ENCODE data around the gene ADORA1. TPM values are rescaled to one million over a fixed set of nuclear protein-coding genes. Genes with fewer than 3 reads are reported as not detected.

The ADORA1 gene
- 10 to 100 TPM in 3 of 5 donors, 1 to 10 TPM in 2; 2.4 to 17.2 (median 12.3) TPM for polyA plus RNA-seq (ENCODE audit: insufficient read depth in 1 of 5, insufficient read length in 5 of 5, low replicate concordance in 1 of 5)
- long read RNA-seq, donor 1, partial matches to known transcripts, result 29 of 30 reads
- long read RNA-seq, donor 1, other reads (novel, unspliced or antisense), result 0 of 30 reads
- long read RNA-seq, donor 2, partial matches to known transcripts, result 0 of 1 reads
- long read RNA-seq, donor 2, other reads (novel, unspliced or antisense), result 0 of 1 reads
- long read RNA-seq, donor 3, partial matches to known transcripts, result 18 of 18 reads
- long read RNA-seq, donor 3, other reads (novel, unspliced or antisense), result 0 of 18 reads
- long read RNA-seq, donor 4, partial matches to known transcripts, result 0 of 1 reads
- long read RNA-seq, donor 4, other reads (novel, unspliced or antisense), result 0 of 1 reads
- long read RNA-seq, donor 5, partial matches to known transcripts, result 0 of 1 reads
- long read RNA-seq, donor 5, other reads (novel, unspliced or antisense), result 0 of 1 reads
- long read RNA-seq, donor 6, partial matches to known transcripts, result 12 of 14 reads
- long read RNA-seq, donor 6, other reads (novel, unspliced or antisense), result 0 of 14 reads
- long read RNA-seq, donor 7, partial matches to known transcripts, result 18 of 21 reads
- long read RNA-seq, donor 7, other reads (novel, unspliced or antisense), result 0 of 21 reads
- long read RNA-seq, donor 8, partial matches to known transcripts, result 7 of 8 reads
- long read RNA-seq, donor 8, other reads (novel, unspliced or antisense), result 0 of 8 reads

DNA sequence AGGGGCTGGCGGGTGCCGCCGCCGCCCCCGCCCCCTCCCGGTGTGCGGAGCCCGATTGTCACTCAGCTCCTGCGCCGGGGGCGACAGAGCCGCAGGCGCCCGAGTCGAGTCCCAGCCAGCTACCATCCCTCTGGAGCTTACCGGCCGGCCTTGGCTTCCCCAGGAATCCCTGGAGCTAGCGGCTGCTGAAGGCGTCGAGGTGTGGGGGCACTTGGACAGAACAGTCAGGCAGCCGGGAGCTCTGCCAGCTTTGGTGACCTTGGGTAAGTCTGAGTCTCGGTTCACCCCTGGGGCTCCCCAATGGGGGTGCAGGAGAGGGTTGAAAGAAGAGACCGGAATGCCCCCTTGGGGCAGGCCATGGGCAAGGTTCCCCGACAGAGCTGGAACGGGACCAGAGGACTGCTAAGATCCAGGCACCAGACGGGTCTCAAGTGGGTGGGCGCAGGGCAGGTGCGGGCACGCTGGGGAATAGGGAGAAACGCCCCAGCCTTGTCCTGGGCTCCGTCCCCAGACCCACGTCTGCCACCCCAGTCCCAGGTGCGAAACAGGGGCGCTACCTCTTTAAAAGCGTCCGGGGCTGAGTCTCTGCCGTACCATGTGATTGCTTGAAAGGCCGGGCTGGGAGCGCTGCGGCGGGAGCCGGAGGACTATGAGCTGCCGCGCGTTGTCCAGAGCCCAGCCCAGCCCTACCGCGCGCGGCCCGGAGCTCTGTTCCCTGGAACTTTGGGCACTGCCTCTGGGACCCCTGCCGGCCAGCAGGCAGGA is at the start of gene ADORA1:
Gene ADORA1, plus strand, starts transcription at position 61 of the 765 bp plus-strand sequence. CDS start 1,116 bp downstream, outside the sequence.
- no peak for DNase-seq

DNA sequence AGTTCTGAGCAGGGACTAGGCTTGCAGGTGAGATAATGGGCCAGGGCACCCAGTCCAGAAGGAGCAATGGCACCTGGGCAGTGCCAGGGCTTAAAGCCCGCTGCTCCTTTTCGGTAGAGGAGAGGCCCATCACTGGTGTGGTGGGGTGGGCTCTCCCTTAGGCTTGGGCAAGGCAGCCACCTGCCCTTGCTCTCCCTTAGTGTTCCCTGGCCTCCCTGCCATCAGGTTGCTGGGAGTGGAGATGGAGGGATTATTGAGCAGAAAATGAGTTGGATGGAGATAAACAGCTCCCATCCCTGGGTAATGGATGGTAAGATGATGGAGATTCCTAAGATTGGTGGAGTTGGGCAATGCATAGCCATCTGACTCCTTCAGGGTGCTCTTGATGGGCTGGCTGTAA is 49.6 kb upstream of the ADORA1 start:
- DNase-seq, result no peak

DNA sequence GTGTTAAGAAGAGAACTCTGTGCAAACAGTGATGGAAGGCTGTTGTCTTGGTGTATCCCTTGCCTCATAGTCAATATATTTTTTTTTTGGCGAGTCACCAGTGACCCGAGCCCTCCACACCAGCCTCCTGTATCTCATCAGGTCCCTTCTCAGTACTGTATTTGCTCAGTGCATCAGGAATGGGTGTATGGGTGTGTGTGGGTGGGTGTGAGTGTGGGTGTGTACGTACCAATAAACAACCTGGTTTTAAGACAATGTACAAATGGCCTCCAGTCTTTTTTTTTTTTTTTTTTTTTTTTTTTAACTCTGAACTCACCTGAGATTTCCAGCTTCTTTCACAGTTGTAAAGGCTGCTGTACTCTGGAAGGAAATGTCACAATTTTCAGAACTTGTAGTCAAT is 49.0 kb upstream of the ADORA1 start:
- no peak for DNase-seq

DNA sequence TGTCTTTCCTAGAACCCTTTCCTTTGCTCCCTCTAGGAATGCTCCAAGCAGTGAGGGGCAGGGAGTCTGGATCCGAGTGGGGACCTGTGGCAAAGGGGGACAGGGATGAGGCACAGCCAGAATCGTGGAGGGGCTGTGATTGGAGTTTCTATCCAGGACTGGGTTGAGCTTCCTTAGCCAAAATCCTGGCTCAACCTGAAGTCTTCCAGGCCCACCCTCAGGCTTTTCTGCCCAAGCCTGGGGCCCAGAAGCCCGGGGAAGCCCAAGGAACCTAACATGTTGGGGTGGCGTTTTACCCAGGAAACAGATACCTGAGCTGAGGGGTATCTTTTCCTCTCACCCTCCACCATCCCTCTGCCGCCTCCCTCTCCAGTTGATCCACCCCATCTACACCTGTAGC is 47.1 kb upstream of the ADORA1 start:
- no peak for DNase-seq

DNA sequence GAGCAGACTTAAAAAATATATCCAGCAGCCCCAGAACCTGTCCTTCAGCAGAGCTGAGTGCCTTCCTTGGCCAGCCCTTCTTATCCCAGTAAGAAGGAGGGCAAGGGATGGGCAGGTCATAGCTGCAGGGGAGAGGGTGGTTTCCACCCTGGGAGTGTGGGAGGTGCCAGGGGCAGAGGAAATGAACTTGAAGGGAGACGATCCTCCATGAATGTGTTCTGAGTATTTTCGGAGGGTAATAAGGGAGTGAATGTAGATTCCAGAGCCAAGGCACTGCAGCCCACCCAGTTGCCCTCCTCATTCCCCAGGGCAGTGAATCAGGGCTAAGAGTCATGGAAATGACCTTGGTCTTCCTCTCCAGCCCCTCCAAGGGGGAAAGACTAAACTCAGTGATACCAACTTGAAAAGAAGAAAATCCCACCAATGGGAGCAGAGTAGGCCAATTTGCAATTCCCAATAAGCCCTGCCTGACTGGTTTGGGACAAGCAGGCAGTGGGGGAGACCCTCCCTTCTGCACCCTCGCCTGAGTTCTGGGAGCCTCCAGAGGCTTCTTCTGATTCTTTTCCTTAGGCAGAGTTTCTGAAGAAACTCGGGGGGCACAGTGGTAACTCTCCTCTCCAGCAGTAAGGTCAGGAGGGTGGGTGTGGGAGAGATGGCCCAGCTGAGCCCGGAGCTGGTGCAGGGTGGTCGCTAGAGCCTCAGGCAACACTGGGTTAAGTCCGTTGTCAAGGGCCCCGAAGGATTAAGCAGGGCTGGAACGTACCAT is 45.9 kb upstream of the ADORA1 start:
- no peak for DNase-seq

DNA sequence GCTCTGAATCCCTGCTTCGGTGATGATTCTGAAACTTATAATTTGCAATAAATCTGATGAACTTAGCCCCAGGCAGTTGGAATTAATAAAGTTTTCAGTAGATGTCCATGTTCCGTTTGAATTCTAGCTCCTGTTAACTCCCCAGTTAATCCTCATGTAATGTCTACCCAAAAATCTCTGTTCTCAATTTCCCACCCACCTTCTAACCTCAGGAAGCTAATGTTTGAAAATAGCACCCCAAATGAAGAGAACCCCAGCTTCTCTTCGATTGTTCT is 45.4 kb upstream of the ADORA1 start:
- DNase-seq, result no peak

DNA sequence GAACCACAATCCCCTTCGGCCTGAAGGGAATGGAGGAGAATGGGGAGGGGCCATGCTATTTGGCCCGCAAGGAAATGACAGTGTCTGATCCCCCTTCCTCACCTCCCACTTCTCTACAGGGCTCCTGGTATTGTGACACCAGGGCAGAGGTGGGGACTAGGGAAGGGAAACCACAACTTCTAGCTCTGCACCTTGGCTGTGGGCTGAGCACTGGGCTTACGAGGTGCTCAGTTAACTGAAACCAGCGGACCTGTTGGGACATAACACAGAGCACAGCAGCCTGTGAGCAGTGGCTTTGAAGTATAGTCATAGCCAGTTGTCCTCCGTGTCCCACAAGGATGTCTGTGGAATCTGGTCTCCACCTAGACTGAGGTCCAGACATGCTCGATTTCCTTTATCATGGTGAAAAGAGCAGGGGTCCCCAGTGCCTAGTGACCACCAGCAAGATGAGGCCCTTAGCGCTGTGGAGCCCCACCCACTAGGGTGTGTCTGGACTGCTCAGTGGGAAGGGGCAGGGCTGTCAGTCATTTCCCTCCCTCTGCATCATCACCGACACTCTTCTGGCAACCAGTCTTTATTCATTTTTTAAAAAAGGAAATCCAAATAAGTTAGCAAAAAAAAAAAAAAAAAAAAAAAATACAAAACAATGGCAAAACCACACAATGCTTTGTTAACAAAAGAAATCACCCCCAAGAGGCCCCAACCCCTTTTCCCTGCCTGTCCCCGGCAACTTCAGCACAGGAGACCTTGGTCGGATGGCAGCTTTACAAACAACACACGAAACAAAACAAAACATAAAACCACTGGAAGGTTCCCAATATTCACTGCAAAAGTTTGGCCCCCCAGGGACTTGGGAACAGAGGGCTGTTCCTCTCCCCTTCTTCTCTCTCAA is 44.7 kb upstream of the ADORA1 start:
- no peak for DNase-seq

DNA sequence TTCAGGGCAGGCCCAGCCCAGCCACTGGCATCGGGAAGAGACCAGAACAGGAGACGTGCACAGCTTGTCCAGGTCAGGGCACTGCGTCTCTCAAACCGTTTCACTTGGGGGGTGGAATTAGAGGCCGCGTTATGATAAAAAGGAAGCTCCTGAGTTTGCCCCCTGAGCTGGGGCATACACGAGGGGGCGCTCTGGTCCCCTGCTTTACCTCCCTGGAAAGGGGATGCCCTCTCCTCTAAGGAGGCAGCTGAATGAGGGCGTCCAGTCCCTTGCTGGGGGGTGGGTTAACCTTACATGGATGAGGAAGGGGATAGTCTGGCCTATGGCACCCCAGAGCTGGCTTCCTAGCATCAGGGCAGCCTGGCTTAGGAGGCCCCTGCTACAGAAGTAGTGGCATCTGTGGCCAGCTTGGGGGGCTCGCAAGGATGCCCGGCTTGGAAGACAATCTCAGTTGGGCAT is 44.0 kb upstream of the ADORA1 start:
- DNase-seq, result no peak

DNA sequence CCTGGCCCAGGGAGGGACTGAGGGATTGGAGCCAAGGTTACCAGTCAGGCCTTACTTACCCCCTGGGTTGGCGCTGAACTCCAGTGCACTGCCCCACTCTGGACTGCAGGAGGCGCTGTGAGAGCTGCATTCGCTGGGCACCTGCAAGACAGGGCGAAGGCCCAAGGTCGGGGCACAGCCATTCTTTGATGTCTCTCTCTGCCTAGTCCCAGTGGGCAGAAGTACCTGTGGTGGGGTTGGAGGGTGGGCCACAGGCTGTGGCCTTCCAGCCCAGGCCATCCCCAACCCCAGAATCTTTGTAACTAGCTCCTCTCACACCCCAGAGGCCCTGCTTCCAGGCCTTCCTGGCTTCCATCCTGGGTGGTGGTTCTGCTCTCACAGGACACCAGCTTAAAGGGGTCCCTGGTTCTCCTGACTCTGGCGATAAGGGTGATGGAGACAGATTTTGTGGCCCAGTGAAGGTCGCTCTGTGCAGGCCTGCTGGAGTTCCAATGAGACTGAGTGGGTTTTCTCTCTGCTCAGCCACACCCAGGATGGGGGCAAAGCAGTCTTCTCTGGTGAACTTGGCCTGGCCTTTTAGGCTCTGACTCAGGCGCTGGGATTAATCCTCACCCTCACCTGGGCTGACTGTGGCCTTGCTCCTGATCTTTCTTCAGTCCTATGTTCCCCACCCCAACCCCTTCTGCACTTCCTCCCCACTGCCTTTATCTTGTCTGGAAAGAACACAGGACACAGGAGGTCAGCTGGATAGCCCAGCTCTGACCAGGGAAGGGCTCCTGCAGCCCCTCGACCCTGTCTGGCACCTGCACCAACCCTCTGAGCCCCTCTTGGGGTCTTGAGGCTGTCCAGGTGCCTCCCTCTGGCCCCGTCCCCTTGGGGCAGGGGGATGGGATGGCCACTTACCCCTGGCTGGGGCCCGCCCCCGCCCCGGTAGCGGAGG is 42.7 kb upstream of the ADORA1 start:
- DNase-seq, result no peak

DNA sequence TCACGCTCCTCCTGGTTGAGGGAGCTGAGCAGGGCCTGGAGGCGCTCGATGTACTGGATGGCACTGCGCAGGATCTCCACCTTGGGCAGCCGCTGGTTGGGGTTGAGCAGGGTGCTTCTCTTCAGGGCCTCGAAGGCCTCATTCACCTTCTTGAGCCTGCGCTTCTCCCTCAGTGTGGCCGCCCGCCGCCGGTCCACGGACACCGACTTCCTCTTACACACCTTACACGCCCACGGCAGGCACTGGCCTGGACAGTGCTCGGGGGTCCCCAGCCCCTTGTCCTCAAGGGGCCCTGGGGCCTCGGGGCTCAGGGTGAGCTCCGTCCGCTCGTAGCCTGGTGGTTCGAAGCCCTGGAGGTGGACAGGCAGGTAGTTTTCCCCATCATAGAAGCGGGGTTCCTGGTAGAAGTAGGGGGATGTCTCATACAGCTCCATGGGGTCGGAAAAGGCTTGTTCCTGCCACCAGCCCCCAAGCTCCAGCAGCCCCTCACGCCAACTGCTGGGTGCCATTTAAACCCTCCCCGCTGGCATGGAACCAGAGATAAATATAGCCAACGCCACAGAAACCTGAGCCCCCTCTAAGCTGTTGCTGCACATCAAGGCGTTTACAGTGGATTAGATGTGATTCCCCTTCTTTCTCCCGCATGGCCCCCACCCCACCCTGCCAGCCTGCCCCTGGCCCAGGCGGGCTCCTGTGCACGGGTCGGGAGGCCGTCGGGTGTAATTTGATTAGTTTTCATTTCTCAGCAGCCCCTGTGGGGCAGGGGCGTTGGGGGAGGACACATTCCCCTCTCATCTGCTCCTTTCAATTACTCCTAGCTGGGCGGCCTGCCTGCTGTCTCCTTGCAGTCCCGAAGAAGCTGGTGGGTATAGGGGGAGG is 41.8 kb upstream of the ADORA1 start, which contains the start of gene MYOG:
Gene MYOG, minus strand, starts transcription at position 485 of the 879 bp plus-strand sequence. Its CDS starts 51 bp downstream, at position 434.
- DNase-seq, result no peak

DNA sequence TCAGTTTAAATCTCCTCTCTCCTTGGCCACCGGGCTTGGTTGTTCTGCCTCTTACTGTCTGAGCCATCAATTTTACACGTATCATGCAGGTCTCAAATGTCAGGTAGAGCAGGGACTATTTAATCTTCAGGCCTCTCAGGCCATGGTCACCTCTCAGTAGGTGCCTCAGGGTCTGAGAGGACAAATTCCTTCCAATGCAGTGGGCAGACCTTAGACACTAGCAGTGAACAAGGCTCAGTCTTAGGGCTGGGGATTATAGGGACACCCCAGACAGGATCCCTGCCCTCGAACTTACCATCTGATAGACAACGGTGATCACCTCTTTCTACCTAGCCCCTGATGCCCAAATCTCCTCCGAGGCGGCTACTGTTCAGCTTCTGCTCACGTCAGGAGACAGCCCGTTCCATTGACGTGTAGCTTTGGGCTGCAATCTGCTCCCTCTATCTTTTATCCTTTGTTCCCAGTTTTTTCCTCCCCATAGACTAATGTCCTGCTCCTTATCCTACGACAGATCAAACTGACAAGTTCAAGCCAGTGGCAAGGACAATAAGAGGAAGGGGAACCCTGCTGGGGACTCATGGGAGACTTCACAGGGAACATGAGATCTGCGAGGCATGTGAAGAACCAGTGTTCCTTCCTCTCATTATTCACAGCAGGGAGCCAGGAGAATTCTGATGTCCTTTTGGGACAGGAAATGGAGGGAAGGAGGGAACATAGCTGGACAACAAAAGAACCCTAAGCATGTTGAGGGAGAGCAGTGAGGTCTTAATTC is 40.3 kb upstream of the ADORA1 start:
- DNase-seq, result no peak

DNA sequence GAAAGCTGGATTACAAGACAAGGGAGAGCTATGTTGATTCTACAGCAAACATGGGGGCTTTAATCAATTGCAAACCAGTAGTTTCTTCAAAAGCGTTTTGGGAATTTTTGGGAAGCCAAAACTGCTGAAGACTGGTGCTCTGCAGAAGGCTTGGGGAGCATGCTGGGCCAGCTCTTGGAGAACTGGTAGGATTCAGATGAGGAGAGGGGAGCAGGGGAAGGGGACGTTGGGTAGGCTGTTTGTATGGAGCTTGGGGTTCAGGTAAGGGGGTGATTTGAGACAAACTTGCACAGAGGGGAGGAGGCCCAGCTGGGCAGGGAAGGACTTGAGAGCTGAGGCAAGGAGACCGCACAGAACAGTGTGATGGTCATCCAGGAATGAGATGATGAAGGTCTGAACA is 39.1 kb upstream of the ADORA1 start:
- DNase-seq, result no peak

DNA sequence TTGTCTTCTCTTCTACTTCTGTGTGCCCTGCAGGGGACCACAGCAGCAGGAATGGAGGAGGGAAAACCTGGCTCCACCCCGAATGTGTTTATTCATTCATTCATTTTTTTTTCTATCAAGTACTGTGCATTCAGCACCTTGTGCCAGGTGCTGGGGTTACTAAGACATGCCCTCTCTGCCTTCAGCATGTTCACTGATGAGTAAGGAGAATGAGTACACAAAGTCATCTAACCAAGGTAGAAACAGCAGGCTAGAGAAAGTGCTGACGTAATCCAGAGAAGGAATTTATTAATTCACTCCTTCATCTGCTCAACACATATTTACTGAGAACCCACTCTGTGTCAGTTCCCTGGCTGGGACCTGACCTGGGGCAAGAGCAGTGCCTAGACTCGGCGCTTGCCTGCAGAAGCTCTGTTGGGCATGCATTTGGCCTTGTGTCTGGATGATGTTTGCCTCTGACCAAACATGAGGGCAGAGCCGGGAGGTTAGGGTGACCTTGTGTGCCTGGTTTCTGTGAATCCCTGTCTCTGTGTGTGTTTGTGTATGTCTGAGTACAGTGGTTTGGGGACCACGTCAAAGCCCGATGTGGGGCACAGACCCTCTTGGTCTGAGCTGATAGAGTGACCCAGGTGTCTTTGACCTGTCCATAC is 38.4 kb upstream of the ADORA1 start:
- no peak for DNase-seq

DNA sequence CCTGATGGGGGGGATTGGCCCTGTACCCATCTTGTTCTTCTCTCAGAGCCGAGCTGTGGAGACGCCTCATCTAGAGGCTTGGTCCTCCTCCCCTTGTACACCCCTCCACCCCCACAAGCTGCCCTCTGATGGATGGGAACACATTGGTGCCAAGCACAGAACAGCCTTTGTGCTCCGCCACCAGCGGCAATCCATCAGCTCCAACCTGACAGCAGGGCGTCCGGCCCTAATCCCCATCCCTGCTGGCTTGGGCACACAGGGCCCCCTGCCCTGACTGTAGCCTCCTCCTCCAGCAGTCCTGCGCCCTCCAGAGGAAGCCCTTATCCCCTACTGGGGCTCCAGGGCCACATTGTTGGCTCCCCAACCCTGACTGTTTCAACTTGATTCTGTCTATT is 37.9 kb upstream of the ADORA1 start:
- no peak for DNase-seq

DNA sequence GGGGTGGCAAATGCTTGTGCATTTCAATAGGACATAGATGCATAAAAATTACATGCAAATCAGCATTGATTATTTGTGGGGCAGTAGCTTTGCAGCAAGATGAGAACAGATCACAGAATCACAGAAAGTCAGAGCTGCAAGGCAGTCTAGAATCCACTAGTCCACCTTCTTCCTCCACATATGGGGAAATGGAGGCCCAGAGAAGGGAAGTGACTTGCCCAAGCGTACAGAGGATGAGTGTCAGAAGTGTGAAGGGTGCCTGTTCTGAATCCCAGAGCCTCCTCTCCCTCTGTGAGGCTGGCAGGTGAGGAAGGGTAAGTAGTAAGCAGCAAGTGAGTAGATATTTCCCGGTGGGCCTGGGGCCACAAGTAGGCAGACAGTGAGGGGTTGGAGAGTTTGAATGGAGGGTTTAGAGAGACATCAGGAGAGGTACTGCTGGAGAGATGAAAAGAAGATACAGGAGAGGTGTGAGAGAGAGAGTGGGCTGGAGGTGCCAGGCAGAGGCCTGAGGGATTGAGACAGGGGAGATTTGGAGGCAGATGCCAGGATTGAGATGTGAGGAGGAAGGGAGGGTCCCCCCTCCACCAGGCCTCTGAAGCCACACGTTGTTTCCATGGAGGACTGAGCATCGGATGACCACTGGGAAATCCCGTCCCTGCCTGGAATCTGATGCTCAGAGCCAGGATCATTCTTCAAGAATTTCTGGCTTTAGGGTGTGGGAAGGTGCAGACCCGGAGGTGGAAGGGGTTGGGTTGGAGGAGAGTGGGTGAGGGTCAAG is 36.9 kb upstream of the ADORA1 start:
- DNase-seq, result no peak

DNA sequence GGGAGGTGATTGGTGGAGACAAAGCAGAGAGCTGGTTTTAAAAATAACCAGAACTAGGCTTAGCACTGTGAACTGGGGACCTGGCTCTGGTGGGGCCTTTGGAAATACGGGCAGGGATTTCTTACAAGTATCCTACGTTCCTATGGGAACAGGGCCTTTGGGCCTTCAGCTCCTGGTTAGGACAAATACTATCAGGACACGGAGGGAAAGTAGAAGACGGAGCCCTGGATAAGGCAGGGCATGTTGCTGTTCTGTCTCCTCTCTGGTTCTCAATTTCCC is 36.4 kb upstream of the ADORA1 start:
- DNase-seq, result no peak
